Right ventricle myocardium superior (tissue), 1 donor: ENCODE data around the gene EDC3. TPM values are rescaled to one million over a fixed set of nuclear protein-coding genes. Genes with fewer than 3 reads are reported as not detected.
"Not testable (repeated sequence)": the region's sequence is repeated elsewhere in the genome, so short reads cannot be mapped to it uniquely, and the experiment has no call there.

Experiments
- ATAC-seq: fragments of 200-7000 bp; cut with Tn5 transposase; one replicate; pipeline ENCODE4 v1.9.1; 2020; ENCODE audit warnings: mild to moderate bottlenecking; ENCODE audit not compliant: poor library complexity
- DNase-seq: peaks from one replicate; pipeline ENCODE4 v3.0.0-alpha.2; 2020
- intact Hi-C: fragments of 100-400 bp; cut with DNase I; formaldehyde crosslinking; loops from one replicate; pipeline ENCODE4 v1.11.2; 2022
- total RNA-seq: library from RNA; stranded (reverse); fragmentation: NEBNext Ultra II Directional; extraction: Animal tissue kit (Norgen Biotek cat#: 25700); gene quantifications from one replicate; pipeline ENCODE4 v1.2.1, GENCODE V29; 2021
- donor health status: DM: no; HTN: yes; CAD: no; lungs with severe emphysema.

Gene EDC3
- total RNA-seq, 1 donor from 2014 or later = 14.4 TPM

DNA sequence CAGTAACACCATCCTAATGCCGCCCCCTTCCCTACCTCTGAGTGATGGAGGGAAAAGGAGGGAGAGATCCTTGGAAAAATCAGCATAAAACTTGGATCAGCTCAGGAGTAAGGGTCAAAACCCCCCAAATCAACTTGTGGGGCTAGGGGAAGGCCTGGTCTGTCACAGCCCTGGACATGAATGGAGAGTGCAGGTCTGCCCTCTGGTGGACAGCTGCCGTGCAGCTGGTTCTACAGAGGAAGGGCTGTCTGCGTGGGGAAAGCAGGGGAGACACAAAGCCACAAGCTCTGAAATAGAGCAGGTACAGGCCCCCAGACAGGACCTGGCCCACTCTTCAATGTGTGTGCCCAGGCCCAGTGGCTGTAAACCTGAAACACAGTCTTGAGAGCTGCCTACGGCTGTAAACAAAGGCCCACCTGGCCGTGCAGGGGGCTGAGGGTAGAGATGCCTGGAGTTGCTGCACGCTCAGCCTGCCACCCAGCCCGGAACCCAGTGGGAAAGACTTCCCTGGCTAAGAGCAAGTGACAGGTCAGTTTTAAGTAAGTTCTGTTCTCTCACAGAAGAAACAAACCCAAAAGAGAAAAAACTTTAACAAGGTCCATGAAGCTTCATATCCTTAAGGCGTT, 63.8 kb downstream of the EDC3 start:
- peak; percentile 76 for DNase-seq

DNA sequence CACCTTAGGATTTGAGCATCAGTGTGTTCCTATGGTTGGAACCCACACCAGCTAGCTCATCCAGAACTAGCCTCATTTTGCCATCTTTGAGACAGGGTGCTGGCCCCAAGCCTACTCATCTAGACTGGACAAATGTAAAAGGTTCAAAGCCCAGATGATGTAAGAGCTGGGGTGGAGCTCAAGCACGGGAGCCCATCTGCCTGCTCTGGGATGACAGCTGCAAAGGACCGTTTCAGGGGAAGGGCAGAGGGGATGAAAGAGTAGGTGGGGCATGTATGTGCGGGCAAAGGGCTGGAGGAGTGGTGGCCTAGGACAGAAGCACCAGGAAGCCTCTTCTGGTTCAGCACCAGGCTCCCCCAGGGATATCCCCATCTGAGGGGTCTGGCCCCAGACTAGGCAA, 64.4 kb downstream of the EDC3 start:
- intact Hi-C loops = loop anchor here (5.0 to 10.0 kb wide), 2 partner anchors 254 to 323 kb away; partner anchors contain the start of gene RPP25
- DNase-seq = no peak
- no peak for ATAC-seq

More for the DNA sequence above, 63.8 kb downstream of the EDC3 start:
- intact Hi-C loops = loop anchor here (5.0 to 10.0 kb wide), 2 partner anchors 255 to 323 kb away; partner anchors contain the start of gene RPP25
- ATAC-seq = peak; percentile 68

DNA sequence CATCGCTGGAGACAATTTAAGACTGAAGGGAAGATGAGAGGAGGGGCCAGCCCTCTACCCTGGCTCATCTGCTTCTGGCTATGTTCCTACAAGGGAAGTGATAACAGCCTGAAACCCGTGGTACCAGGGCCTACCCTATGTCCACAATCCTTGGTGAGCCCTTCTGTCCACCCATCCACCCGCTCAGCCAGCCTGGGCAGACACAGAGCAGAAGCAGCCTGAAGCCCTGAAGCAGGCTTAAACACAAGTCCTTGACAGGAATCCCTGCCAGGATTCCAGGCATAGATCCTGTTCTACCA, 64.8 kb downstream of the EDC3 start:
- ATAC-seq = no peak
- no peak for DNase-seq
- intact Hi-C loops = loop anchor here (5.0 to 10.0 kb wide), 2 partner anchors 254 to 324 kb away; partner anchors contain the start of gene RPP25

- DNase-seq = no peak
- intact Hi-C loops = loop anchor here (5.0 to 10.0 kb wide), 2 partner anchors 253 to 324 kb away; partner anchors contain the start of gene RPP25
- ATAC-seq = no peak
These were observed 65.3 kb downstream of the EDC3 start for GRCh38 chr15:74630284-74631086.

DNA sequence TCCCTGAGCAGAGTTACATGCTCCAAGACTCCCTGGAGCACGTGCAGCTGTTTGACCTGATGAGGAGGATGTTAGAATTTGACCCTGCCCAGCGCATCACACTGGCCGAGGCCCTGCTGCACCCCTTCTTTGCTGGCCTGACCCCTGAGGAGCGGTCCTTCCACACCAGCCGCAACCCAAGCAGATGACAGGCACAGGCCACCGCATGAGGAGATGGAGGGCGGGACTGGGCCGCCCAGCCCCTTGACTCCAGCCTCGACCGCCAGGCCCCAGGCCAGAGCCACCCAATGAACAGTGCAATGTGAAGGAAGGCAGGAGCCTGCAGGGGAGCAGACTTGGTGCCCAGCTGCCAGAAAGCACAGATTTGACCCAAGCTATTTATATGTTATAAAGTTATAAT, 66.1 kb downstream of the EDC3 start:
- intact Hi-C loops = loop anchor here (5.0 to 10.0 kb wide), 2 partner anchors 252 to 325 kb away; partner anchors contain the start of gene RPP25
- not testable (repeated sequence) for DNase-seq, ATAC-seq

- intact Hi-C loops = no loop called here
These were observed 66.9 kb downstream of the EDC3 start for GRCh38 chr15:74628949-74629348.

GRCh38 chr15:74628199-74628598, 67.6 kb downstream of the EDC3 start:
- DNase-seq = no peak
- no peak for ATAC-seq
- intact Hi-C loops = no loop called here

More at GRCh38 chr15:74628949-74629348, 66.9 kb downstream of the EDC3 start:
- DNase-seq (no peak), ATAC-seq (no peak)

GRCh38 chr15:74627766-74628165, 68.1 kb downstream of the EDC3 start:
- intact Hi-C loops = no loop called here
- ATAC-seq (no peak), DNase-seq (no peak)

DNA sequence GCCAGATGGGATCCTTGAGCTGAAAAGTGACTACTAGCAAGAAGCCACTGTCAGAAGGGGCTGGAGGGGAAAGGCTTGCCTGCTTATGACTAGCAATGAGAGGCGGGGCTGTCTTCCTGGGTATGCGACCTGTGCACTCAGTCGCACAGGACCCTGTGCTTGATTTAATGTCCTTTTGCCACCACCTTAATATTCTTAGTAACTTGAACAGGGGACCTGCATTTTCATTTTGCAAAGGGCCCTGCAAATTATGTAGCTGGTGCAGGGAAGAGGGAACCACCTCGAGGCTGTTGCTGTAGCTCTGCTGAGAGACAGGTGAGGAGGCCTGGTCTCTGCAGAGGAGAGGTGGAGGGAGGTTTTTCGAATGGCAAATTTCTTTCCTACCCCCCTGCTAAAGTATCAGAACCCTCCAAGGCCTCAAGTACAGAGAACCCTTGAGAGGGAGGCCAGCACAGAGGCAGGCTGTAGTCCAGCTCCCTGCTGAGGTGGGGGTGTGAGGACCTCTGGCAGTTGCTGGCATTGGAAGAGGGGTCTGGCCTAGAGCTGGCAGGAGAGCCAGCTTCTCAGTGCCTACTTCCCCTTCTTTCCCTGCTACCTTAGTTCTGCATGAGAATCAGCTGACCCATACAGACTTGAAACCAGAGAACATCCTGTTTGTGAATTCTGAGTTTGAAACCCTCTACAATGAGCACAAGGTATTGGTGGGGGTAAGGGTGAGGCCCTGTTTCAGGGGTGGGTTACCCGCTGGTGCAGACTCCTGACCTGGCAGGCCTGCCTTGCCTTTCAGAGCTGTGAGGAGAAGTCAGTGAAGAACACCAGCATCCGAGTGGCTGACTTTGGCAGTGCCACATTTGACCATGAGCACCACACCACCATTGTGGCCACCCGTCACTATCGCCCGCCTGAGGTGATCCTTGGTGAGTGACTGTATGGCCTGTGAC, 68.8 kb downstream of the EDC3 start:
- intact Hi-C loops = no loop called here
- ATAC-seq (no peak), DNase-seq (no peak)

DNA sequence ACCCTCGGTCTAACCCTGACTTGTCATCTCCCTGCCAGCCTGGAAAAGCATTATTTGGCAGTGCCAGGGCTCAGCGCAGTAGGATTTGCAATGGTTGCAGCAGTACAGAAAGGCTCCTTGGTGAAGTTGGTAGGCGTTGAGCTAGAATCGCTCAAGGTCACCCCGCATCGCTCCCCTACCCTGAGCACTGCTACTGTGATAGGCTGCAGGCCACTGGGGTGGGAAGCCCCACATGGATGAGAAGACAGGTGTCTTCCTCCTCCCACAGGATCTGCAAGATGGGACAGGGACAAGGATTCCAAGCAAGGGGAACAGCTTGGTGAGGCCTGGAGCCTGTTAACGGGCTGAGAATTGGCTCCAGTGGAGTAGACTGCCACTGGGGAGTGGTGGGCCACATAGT, 69.5 kb downstream of the EDC3 start:
- DNase-seq = no peak
- no peak for ATAC-seq
- intact Hi-C loops = no loop called here

DNA sequence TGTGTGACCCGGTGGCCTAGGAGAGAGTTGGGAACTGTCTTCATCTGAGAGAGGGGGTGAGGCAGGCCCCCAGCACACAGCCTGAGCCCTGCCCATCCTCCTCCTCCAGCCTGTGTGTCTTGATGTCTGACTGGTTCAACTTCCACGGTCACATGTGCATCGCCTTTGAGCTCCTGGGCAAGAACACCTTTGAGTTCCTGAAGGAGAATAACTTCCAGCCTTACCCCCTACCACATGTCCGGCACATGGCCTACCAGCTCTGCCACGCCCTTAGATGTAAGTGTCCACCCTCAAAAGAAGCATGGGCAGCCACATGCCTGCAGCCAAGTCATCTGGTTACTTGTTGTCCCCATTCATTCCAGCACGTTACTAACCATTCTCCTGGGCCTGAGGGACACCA, 70.1 kb downstream of the EDC3 start:
- ATAC-seq (no peak), DNase-seq (no peak)
- intact Hi-C loops = no loop called here

DNA sequence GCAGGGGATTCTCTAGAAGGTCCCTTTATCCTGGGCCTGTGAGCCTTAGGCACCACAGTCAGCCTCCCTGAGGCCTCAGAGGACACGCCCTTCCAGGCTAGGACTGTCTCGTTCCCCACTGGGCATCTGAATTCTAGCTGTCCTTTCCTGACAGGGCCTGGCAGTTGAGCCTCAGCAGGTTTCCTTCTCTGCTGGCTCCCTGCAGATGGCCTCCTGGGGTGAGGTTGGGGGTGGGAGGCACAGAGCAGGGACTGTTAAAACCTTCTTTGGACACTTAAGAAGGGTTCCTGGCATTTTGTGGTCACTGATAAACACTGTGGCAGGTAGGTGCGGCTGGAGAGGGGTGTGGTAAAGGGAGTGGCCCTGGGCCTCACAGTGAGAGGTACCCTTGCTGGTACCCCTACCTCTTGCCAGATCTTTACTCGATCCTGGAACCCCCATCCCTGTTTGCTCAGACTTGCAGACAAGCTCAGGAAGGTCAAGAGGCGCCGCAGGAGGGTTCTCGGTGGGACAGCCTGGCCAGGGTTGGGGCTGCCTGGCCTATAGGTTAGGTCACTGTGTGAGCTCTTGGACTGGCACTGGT, 71.7 kb downstream of the EDC3 start:
- ATAC-seq = no peak
- DNase-seq = no peak
- intact Hi-C loops = no loop called here

DNA sequence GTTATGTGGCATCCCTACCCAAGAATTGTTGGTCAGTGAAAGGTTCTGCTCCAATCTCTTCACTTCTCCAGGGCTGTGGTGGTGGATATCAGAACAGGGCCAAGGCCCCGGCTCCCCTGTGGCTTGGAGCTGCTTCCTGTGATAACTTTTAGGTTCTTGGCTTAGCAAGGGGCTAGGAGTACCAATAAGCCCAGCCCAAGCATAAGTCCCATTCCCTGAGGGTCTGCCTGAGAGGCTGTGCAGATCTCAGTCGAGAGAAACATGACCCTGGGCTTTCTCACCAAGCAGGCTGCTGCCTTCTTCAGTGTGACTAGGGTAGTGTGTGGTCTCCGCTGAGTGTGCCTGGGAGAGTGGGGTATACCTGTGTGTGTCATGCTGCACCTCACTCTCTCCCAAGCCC, 73.1 kb downstream of the EDC3 start:
- intact Hi-C loops = no loop called here
- ATAC-seq = no peak
- no peak for DNase-seq

DNA sequence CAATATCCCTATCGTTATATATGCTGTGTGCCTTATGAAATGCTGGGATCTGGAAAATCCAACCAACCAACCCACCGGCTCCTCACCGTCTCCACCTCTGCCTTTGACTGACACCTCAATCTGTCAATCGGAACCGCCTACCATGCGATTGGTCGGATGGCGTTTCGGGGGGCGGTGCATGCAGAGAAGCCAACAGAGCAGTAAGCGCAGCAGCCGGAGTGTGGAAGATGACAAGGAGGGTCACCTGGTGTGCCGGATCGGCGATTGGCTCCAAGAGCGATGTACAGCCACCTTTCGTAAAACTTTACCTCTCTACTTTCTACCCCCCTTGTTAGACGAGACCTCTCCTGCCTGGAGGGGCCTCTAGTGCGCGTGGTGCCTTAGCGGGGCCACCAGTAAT, 73.9 kb downstream of the EDC3 start:
- DNase-seq (no peak), ATAC-seq (no peak)
- intact Hi-C loops = no loop called here

- intact Hi-C loops = no loop called here
- ATAC-seq (no peak), DNase-seq (no peak)
These were observed 74.3 kb downstream of the EDC3 start for GRCh38 chr15:74621546-74621920.

DNA sequence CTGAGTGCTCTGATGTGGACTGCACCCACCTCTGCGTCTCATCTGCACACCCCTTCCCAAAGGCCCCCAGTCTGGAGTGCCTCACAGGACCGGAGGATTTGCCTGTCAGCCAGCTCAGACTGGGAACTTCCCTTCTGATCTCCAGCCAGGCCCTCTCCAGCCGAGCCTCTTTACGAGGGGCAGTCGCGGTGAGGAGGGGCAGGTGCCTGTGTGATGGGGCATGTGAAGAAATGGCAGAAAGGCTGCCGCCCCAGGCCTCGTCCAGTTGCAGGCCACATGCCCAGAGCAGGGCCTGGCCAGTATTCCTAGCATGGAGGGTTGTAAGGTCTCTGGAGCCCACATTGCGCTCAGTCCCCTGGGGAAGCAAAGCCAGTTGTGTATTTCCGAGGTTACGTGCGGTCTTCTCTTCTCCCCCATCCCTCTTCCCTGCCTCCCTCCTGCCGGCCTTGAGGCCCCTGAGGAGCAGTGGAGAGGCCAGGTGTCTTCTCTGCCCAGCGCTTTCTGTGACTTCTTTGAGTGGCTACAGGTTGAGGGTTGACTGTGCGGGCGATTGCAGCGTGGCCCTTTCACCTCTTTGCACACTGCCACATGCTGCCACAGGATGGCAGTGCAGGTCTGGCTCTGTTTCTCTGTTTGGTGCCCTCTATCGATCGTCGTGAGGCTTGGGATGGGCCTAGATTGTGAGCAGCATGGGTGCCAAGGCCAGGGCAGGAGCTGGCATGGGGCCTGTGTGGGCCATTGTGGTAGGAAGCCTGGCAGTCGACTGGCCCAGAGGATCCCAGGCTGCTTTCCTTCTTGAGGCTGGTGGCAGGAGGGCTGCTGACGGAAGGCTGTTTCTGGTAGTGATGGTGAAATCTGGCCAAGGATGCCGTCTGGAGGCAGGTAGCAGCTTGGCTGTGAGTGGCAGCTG, 74.9 kb downstream of the EDC3 start:
- peak; percentile 76 for DNase-seq
- intact Hi-C loops = no loop called here
- ATAC-seq = peak; percentile 49

- intact Hi-C loops = no loop called here
- no peak for DNase-seq
- ATAC-seq = no peak
These were observed 75.7 kb downstream of the EDC3 start for GRCh38 chr15:74619916-74620635.
